HG02970 (cell line): Measurements from ENCODE around the gene FZR1.
"Not testable (repeated sequence)": the region's sequence is repeated elsewhere in the genome, so short reads cannot be mapped to it uniquely, and the experiment has no call there.

Experiments used
- ATAC-seq: cut with Tn5 transposase; IDR thresholded peaks from one replicate; pipeline ENCODE4 v1.9.1; 2021; ENCODE audit warnings: mild to moderate bottlenecking, moderate library complexity, moderate number of reproducible peaks; ENCODE audit not compliant: unreplicated experiment, low FRiP score

The FZR1 gene

DNA sequence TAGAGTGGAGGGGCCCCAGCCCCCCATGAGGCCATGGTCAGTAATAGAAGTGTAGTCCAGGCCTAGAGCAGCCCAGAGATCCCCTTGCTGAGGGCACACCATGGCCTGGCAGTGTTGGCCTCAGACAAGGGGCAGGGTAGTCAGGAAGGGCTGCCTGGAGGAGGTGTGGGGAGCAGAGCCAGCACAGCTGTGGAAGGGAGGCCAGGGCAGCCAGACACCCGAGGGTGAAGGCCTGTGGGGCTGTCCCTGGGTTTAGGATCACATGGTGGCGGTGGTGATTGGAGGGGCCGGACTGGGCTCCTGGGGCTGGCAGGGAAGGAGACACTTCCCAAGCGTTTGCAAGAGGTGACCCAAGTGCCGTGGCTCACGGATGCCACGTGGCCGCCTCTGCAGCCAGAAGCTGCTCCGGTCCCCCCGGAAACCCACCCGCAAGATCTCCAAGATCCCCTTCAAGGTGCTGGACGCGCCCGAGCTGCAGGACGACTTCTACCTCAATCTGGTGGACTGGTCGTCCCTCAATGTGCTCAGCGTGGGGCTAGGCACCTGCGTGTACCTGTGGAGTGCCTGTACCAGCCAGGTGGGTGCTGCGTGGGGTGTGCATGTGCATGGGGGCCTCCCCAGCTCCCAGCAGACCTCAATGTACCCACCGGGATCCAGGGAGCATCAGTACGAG lies 21.3 kb downstream of the FZR1 start:
- no peak for ATAC-seq

DNA sequence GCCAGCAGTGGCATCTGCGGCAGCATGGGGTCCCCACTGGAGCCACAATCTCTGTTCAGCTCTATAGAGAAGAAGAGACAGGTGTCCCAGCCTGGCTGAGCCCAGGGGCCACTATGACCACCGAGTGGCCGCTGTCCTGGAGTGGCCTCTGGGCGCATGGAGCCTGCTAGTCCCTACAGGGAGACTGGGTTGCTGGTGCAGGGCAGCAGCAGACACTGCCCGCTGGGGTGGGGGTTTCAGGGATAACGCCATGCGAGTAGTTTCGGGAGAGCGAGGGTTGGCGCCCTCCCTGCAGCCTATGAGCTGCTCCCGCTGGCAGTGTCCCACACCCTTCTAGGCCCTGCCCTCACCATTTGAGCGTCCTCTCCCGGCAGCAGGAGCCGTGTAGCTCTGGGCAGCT lies 22.0 kb downstream of the FZR1 start:
- ATAC-seq = no peak

DNA sequence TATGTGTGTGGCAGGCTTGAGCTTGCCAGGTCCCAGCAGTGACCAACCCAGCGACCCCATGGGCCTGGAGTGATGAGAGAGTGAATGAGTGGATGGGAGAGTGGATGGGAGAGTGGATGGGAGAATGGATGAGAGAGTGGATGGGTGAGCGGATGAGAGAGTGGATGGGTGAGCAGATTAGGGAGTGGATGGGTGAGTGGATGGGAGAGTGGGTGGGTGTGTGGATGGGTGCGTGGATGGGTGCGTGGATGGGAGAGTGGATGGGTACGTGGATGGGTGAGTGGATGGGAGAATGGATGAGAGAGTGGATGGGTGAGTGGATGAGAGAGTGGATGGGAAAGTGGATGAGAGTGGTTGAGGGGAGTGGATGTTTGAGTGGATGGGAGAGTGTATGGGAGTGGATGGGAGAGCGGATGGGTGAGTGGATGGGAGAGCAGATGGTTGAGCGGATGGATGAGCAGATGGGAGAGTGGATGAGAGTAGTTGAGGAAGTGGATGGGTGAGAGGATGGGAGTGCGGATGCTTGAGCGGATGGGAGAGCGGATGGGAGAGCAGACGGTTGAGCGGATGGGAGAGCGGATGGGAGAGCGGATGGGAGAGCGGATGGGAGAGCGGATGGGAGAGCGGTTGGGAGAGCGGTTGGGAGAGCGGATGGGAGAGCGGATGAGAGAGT lies 22.6 kb downstream of the FZR1 start:
- no peak for ATAC-seq

DNA sequence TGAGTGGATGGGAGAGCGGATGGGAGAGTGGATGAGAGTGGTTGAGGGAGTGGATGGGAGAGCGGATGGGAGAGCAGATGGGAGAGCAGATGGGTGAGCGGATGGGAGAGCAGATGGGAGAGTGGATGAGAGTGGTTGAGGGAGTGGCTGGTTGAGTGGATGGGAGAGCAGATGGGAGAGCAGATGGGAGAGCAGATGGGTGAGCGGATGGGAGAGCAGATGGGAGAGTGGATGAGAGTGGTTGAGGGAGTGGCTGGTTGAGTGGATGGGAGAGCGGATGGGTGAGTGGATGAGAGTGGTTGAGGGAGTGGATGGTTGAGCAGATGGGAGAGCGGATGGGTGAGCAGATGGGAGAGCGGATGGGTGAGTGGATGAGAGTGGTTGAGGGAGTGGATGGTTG lies 23.2 kb downstream of the FZR1 start:
- ATAC-seq = not testable (repeated sequence)

DNA sequence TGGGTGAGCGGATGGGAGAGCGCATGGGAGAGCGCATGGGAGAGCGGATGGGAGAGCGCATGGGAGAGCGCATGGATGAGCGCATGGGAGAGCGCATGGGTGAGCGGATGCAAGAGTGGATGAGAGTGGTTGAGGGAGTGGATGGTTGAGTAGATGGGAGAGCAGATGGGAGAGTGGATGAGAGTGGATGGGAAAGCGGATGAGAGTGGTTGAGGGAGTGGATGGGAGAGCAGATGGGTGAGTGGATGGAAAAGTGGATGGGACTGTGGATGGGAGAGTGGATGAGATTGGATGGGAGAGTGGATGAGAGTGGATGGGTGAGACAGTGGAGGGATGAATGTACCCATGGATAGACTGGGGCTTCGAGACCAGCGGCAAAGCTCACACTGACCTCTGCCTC lies 24.3 kb downstream of the FZR1 start:
- no peak for ATAC-seq

DNA sequence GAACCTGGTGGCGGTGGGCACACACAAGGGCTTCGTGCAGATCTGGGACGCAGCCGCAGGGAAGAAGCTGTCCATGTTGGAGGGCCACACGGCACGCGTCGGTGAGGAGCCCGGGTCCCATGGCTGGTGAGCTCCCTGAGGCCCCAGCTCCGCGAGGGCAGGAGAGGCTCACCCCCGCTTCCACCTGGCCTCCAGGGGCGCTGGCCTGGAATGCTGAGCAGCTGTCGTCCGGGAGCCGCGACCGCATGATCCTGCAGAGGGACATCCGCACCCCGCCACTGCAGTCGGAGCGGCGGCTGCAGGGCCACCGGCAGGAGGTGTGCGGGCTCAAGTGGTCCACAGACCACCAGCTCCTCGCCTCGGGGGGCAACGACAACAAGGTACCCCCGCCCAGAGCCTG lies 25.6 kb downstream of the FZR1 start:
- ATAC-seq = no peak

DNA sequence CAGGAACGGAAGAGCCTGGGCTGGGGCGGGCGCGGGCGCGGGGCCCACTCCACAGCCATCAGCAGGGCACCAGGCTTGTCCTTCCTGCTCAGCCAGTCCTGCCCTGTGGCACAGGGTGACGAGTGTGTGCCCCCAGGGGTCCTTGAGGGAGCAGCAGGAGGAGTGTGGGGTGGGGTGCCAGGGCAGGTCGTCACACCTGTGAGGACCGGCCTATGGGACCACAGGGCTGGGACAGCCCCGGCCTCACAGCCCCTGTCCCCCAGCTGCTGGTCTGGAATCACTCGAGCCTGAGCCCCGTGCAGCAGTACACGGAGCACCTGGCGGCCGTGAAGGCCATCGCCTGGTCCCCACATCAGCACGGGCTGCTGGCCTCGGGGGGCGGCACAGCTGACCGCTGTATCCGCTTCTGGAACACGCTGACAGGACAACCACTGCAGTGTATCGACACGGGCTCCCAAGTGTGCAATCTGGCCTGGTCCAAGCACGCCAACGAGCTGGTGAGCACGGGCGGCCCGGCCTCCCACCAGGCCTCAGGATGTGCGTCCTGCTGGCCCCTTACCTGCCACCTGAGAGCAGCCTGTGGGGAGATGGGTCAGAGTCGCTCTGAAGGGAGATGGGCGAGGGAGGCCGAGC lies 26.2 kb downstream of the FZR1 start:
- no peak for ATAC-seq

DNA sequence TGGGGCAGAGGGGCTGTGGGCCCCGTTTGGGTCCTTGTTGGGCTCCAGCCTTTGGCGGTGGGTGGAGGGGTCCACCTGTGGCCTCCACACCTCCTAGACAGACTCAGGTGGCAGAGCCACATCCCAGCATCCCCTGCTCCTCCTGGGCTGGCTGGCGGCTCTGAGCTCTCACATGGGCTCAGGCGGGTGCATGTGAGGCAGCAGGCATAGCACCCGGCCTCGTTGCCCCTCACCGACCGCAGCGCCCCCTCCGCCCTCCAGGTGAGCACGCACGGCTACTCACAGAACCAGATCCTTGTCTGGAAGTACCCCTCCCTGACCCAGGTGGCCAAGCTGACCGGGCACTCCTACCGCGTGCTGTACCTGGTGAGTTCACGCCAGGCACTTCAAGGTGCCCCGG lies 26.9 kb downstream of the FZR1 start:
- ATAC-seq = no peak

DNA sequence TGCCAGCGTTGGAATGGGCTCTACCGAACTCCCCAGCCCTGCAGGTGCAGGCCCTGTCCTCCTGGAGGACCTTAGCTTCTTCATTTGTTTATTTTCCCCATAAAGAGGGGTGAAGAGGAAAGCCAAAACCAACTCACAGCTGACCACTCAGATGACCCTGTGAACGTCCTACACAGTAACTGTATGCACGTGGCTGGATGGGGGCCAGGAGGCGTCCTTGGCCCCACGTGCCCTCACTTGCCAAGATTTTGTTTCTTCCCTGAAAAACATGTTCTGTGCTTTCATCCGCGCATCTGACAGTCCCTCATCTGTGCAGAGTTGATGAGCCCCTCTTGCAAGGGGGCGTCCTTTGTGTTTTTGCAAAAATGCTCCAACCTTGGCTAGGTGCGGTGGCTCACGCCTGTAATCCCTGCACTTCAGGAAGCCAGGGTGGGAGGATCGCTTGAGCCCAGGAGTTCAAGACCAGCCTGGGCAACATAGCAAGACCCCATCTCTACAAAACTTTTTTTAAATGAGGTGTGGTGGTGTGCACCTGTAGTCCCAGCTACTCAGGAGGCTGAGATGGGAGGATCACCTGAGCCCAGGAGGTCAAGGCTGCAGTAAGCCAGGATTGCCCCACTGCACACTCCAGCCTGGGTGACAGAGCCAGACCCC lies 27.6 kb downstream of the FZR1 start:
- no peak for ATAC-seq

DNA sequence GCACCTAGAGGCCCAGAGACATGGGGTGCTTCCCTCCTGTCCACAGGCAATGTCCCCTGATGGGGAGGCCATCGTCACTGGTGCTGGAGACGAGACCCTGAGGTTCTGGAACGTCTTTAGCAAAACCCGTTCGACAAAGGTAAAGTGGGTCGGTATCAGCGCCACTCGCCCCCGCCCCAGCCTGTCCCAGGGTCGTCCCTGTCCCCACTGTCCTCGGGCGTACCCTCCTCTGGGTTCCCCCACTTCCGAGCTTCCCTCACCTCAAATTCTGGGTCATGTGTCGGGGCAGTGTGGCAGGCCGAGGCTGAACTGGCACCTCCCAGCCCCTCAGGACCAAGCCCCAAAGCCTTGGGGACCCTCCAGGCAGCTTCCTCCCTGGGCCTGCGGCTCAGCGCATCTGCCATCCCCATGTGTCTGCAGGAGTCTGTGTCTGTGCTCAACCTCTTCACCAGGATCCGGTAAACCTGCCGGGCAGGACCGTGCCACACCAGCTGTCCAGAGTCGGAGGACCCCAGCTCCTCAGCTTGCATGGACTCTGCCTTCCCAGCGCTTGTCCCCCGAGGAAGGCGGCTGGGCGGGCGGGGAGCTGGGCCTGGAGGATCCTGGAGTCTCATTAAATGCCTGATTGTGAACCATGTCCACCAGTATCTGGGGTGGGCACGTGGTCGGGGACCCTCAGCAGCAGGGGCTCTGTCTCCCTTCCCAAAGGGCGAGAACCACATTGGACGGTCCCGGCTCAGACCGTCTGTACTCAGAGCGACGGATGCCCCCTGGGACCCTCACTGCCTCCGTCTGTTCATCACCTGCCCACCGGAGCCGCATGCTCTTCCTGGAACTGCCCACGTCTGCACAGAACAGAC lies 28.5 kb downstream of the FZR1 start:
- no peak for ATAC-seq

DNA sequence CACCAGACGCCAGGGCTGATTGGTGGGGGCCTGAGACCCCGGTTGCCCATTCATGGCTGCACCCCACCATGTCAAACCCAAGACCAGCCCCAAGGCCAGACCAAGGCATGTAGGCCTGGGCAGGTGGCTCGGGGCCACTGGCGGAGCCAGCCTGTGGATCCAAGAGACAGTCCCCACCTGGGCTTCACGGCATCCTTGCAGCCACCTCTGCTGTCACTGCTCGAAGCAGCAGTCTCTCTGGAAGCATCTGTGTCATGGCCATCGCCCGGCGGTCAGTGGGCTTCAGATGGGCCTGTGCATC lies 29.1 kb downstream of the FZR1 start:
- ATAC-seq = no peak

DNA sequence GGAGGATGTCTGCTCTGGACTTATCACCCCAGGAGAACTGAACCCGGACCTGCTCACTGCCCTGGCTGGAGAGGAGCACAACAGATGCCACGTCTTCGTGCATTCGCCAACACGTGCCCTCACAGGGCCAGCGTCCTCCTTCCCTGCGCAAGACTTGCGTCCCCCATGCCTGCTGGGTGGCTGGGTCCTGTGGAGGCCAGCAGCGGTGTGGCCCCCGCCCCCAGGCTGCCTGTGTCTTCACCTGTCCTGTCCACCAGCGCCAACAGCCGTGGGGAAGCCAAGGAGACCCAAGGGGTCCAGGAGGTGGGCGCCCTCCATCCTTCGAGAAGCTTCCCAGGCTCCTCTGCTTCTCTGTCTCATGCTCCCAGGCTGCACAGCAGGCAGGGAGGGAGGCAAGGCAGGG lies 29.5 kb downstream of the FZR1 start:
- ATAC-seq = no peak

DNA sequence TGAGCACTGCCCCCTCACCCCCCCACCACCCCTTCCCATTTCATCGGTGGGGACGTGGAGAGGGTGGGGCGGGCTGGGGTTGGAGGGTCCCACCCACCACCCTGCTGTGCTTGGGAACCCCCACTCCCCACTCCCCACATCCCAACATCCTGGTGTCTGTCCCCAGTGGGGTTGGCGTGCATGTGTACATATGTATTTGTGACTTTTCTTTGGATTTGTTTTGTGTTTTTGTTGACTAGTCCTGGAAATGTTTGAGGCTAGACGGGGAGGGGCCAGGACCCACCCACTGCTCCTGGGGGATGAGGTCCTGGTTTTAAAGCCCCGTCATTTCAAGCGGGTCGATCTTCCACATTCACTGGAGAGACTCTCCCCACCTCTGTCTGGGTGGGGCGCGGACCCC lies 29.9 kb downstream of the FZR1 start:
- ATAC-seq = no peak

DNA sequence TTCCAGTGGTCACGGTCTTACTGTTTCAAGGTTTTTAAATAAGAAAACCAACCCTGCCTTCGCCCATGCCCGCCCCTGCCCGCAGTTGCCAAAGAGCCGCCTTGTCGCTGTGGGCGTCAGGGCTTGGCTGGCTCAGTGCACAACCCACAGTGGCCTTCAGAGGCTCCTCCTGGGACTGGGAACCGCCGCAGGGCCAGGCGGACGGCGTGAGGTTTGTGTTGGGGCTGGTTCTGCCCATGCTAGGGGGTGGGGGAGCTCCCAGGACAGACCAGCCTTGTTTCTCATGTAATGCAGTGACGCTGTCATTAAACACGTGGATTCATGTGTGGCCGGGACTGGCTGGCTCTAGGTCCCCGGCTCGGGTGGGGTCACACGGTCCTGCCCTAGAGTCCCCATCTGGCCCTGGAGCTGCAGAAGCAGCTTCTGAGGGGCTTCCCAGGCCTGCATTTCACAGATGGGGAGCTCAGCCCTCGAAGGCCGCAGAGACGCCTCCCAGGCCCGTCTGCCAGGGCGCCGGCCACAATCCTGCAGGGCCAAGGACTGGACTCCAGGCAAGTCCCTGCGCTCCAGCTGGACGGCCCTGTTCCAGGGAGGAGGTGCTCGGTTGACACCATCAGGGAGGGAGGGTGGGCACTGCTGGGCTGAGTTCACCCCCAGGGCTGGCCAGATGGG lies 30.5 kb downstream of the FZR1 start:
- no peak for ATAC-seq

DNA sequence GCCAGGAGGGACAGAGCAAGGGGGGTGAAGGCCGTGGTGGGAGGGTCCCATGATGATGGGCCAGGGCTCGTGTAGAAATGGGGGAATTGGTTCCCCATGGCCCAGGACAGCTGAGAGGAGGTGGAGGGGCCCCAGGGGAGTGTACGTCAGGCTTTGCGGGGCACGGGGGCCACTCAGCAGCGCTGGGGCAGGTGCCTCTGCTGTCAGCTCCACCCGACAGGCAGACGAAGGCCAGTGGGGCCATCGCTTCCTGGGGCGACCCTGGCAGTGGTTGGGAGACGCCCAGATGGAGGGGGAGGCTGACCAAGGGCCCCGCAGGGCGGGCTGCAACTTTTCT lies 31.0 kb downstream of the FZR1 start:
- no peak for ATAC-seq

DNA sequence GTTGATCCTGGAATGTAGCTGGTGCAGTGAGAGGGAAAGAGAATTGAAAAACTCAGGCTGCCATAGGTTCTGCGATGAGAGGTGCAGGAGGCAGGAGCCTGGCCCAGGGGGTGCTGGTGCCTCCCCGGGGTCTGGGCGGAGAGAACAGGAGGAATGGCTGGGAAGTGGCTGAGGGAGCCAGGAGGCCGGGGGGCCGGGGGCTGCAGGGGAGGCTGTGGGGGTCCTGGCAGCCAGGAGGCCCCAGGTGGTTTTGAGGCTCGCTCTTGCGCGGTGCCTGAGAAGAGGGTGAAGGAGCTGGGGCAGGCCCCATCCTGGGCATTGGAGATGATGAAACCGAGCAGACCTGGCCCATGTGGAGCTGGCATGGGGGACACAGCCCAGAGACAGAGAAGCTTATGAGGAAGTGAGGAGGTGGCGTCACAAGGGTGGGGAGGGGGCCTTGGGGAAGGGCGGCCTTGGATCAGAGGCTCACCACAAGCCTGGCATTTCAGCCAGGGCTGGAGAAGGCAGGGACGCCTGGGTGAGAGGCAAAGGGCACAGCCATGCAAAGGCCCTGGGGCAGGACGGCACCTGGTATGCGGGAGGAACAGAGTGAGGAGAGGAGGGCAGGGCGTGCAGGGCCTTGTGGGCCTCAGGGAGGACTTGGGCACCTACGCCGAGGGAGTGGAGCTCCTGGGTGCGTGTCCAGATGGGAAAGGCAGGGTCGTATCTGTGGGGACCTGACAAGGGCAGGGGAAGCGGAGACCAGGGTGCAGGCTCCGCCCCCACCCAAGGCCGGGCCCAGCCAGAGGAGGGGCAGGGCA lies 31.5 kb downstream of the FZR1 start:
- ATAC-seq = no peak

DNA sequence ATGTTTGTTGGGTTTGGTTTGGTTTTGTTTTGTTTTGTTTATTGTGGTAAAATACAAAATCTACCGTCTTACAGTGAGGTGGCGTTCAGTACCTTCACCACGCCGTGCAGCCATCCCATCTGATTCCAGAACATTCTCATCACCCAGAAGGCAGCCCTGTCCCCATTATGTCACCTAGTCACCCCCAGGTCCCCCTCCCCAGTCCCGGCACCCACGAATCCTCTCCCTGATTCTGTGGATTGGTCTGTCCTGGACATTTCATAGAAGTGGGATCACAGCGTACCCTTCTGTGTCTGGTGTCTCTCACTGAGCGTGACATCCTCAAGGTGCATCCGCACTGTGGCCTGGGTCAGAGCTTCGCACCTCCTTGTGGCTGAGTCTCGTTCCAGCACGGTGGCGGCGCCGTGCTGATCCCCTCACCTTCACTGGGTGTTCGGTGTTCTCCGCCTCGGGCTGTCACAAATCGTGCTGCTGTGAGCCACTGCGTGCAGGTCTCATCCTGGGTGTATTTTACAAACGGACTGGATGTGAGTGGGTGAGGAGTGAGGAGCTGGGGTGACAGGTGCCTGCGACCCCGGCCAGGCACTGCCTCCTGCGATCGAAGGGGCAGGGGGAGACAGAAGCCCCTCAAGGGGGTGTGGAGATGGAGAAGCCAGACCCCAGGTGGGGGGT lies 32.3 kb downstream of the FZR1 start:
- ATAC-seq = no peak

DNA sequence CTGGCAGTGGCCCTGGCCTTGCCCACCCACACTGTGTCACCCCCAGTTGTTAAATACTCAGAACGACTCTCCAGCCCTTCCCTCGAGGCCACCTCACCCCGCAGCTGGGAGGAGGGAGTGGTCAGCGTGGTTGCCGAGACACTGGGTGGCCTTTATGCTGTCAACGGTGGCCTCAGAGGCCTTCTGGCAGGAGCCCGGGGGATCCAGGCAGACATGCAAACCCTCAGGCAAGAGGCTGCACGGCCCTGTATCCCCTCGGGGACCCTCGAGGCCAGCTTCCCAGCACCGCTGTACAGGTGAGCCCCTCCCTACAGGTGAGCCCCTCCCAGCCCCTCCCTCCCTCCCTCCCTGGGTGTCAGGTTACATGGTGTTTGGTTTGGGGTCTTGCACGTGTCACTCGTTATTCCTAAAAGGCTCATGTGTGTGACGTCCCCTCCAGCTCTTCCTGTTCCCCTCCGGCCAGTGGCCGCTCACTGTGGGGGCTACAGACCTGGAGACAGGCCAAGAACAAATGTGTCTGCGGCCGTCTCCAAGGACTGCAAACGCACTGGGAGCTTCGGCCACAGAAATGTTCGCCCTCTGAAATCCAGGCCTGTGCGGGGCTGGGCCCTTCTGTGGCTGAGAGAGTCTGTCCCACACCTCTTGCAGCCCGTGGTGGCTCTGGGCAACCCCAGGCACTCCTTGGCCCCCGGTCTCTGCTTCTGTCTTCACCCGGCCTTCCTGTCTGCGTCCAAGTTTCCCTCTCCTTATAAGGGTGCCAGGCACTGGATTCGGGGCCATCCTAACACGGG lies 33.0 kb downstream of the FZR1 start, which contains the start of gene TEKTIP1:
Gene TEKTIP1, plus strand, starts transcription at position 210 of the 791 bp plus-strand sequence. Its CDS starts 4 bp downstream, at position 214.
- ATAC-seq = no peak
